Vagina (tissue), 2 donors: ENCODE data around the gene HPN. TPM values are rescaled to one million over a fixed set of nuclear protein-coding genes. Genes with fewer than 3 reads are reported as not detected.

Source experiments
- DNase-seq, 2 donors: peaks; one replicate each; pipeline ENCODE4 v3.0.0-alpha.2; 2017; ENCODE audit errors: extremely low spot score in 2 of 2
- H3K27ac ChIP-seq: fragments of 200-600 bp; sonication (generic); one replicate; pipeline ENCODE4 v1.5.1; 2019
- H3K27me3 ChIP-seq: fragments of 200-600 bp; sonication (generic); one replicate; pipeline ENCODE4 v1.5.1; 2019
- H3K36me3 ChIP-seq, 2 donors: fragments of 200-600 bp; sonication (generic); one replicate each; pipeline ENCODE4 v1.5.1; 2017 to 2019
- H3K4me1 ChIP-seq: fragments of 200-600 bp; sonication (generic); one replicate; pipeline ENCODE4 v1.5.1; 2019
- H3K4me3 ChIP-seq, 2 donors: fragments of 200-600 bp; sonication (generic); 1 replicate in 1 of 2; 2 replicates in 1 of 2; pipeline ENCODE4 v1.5.1; 2016 to 2019
- H3K9me3 ChIP-seq: fragments of 200-600 bp; sonication (generic); one replicate; pipeline ENCODE4 v1.5.1; 2019
- POLR2A ChIP-seq, 2 donors: fragments of 450-650 bp; IDR thresholded peaks; one replicate each; pipeline ENCODE4 v1.6.1; 2017; ENCODE audit warnings: antibody characterized with exemption in 2 of 2, mild to moderate bottlenecking in 2 of 2, moderate library complexity in 2 of 2
- POLR2AphosphoS5 ChIP-seq, 2 donors: sonication (generic); formaldehyde crosslinking; IDR thresholded peaks; one replicate each; pipeline ENCODE4 v1.9.0; 2017; ENCODE audit warnings: antibody characterized with exemption in 2 of 2, mild to moderate bottlenecking in 2 of 2, low read depth in 1 of 2; ENCODE audit not compliant: insufficient read depth in 1 of 2
- intact Hi-C: fragments of 100-400 bp; cut with DNase I; formaldehyde crosslinking; loops from one replicate; pipeline ENCODE4 v1.15.1; 2023
- total RNA-seq: library from RNA; depleted of rRNA; stranded (reverse); fragments of >200 nt; gene quantifications from one replicate; pipeline ENCODE4 v1.2.3, GENCODE V29; 2016
- TF ChIP-seq, protein P1 (sequence below), 3 experiments: fragments of 450-650 bp in 2 of 3; fragments of 200-600 bp in 1 of 3; sonication (generic) in 1 of 3; IDR thresholded peaks; one replicate each; pipeline ENCODE4 v1.5.1; 2017 to 2019; ENCODE audit warnings: antibody characterized with exemption in 3 of 3, mild to moderate bottlenecking in 2 of 3, moderate library complexity in 2 of 3

HPN gene
- total RNA-seq, 1 donor from 2014 or later, result not detected

GRCh38 chr19:35021016-35021415, 20.5 kb upstream of the HPN start:
- no peak overlapping the region for H3K27ac ChIP-seq
- no peak for DNase-seq
- no peak overlapping the region for H3K4me3 ChIP-seq
- TF ChIP-seq POLR2AphosphoS5 (IDR thresholded peaks at IDR 0.05; ENCODE audit: insufficient read depth in 1 of 2, low read depth in 1 of 2), result no peak
- no peak for TF ChIP-seq POLR2A (IDR thresholded peaks at IDR 0.05)
- TF ChIP-seq, protein P1, sequence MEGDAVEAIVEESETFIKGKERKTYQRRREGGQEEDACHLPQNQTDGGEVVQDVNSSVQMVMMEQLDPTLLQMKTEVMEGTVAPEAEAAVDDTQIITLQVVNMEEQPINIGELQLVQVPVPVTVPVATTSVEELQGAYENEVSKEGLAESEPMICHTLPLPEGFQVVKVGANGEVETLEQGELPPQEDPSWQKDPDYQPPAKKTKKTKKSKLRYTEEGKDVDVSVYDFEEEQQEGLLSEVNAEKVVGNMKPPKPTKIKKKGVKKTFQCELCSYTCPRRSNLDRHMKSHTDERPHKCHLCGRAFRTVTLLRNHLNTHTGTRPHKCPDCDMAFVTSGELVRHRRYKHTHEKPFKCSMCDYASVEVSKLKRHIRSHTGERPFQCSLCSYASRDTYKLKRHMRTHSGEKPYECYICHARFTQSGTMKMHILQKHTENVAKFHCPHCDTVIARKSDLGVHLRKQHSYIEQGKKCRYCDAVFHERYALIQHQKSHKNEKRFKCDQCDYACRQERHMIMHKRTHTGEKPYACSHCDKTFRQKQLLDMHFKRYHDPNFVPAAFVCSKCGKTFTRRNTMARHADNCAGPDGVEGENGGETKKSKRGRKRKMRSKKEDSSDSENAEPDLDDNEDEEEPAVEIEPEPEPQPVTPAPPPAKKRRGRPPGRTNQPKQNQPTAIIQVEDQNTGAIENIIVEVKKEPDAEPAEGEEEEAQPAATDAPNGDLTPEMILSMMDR (IDR thresholded peaks at IDR 0.05), result no peak
- H3K27me3 ChIP-seq, result no peaks in the 10 kb centered on the region
- intact Hi-C loops, result no loop called here
- H3K36me3 ChIP-seq, result peaks cover 6 to 78% of the 10 kb centered on the region in 2 donors
- H3K4me1 ChIP-seq, result no peaks in the 10 kb centered on the region
- H3K9me3 ChIP-seq, result no peaks in the 10 kb centered on the region

GRCh38 chr19:35021596-35021995, 19.9 kb upstream of the HPN start:
- Histone ChIP-seq H3K4me3 (no peak overlapping the region), H3K4me1 (no peaks in the 10 kb centered on the region), H3K27ac (no peak overlapping the region), H3K27me3 (no peaks in the 10 kb centered on the region), H3K9me3 (no peaks in the 10 kb centered on the region), H3K36me3 (peaks cover 6 to 74% of the 10 kb centered on the region in 2 donors)
- no peak for DNase-seq
- intact Hi-C loops, result no loop called here
- TF ChIP-seq, protein P1 (IDR thresholded peaks at IDR 0.05), result no peak
- TF ChIP-seq POLR2AphosphoS5 (IDR thresholded peaks at IDR 0.05; ENCODE audit: insufficient read depth in 1 of 2, low read depth in 1 of 2), result no peak
- no peak for TF ChIP-seq POLR2A (IDR thresholded peaks at IDR 0.05)

DNA sequence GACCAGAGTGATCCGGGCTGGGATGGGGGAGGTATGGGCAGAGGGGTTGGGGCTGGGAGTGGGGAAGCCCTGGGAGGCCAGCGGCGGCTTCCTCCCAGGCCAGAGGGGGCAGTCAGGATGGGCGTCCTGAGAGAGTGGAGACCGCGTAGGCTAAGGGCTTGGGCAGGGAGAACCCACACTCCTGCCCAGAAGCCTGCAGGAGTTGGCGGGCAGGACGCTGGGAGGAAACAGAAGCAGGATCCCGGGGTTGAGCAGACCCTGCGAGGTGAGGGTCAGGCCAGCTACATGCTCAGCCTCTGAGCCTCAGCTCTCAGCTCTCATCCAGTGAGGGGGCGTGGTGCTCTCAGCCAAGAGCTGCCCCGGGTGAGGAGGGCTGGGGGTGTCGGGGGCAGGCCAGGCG, 19.1 kb upstream of the HPN start:
- DNase-seq, result no peak
- Histone ChIP-seq H3K27me3 (no peaks in the 10 kb centered on the region), H3K4me3 (no peak overlapping the region), H3K36me3 (peaks cover 6 to 68% of the 10 kb centered on the region in 2 donors), H3K4me1 (no peaks in the 10 kb centered on the region), H3K9me3 (no peaks in the 10 kb centered on the region), H3K27ac (no peak overlapping the region)
- TF ChIP-seq, protein P1 (IDR thresholded peaks at IDR 0.05), result no peak
- TF ChIP-seq POLR2AphosphoS5 (IDR thresholded peaks at IDR 0.05; ENCODE audit: insufficient read depth in 1 of 2, low read depth in 1 of 2), result no peak
- TF ChIP-seq POLR2A (IDR thresholded peaks at IDR 0.05), result no peak
- intact Hi-C loops, result no loop called here

- Histone ChIP-seq H3K27ac (no peak overlapping the region), H3K4me1 (no peaks in the 10 kb centered on the region), H3K9me3 (no peaks in the 10 kb centered on the region), H3K36me3 (peaks cover 6 to 60% of the 10 kb centered on the region in 2 donors), H3K4me3 (no peak overlapping the region), H3K27me3 (no peaks in the 10 kb centered on the region)
- TF ChIP-seq, protein P1 (IDR thresholded peaks at IDR 0.05), result no peak
- no peak for TF ChIP-seq POLR2A (IDR thresholded peaks at IDR 0.05)
- no peak for TF ChIP-seq POLR2AphosphoS5 (IDR thresholded peaks at IDR 0.05; ENCODE audit: insufficient read depth in 1 of 2, low read depth in 1 of 2)
- DNase-seq, result no peak
- intact Hi-C loops, result no loop called here
These were observed 18.1 kb upstream of the HPN start for GRCh38 chr19:35023428-35023827.

DNA sequence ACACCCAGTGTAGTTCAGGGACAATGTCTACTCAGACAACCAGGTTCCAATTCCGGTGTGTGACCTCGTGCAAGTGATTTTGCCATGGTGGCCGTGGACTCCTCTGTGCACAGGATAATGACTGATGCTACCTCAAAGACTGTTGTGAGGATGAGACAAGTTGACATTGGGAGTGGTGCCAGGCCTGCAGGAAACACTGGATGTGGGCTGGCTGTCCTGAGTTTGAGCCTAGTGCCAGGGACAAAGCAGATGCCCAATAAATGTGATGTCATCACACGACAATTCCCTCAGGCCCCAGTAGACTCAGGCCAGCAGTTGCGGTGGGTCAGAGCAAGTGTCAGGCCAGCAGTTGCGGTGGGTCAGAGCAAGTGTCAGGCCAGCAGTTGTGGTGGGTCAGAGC, 17.4 kb upstream of the HPN start:
- intact Hi-C loops, result no loop called here
- peaks cover 6 to 55% of the 10 kb centered on the region in 2 donors for H3K36me3 ChIP-seq
- DNase-seq, result no peak

More for the DNA sequence above, 17.4 kb upstream of the HPN start:
- no peak overlapping the region for H3K4me3 ChIP-seq
- H3K9me3 ChIP-seq, result no peaks in the 10 kb centered on the region
- no peak overlapping the region for H3K27ac ChIP-seq
- H3K27me3 ChIP-seq, result no peaks in the 10 kb centered on the region
- TF ChIP-seq POLR2AphosphoS5 (IDR thresholded peaks at IDR 0.05; ENCODE audit: insufficient read depth in 1 of 2, low read depth in 1 of 2) (no peak), POLR2A (IDR thresholded peaks at IDR 0.05) (no peak)
- TF ChIP-seq, protein P1 (IDR thresholded peaks at IDR 0.05), result no peak
- H3K4me1 ChIP-seq, result no peaks in the 10 kb centered on the region
